ENCODE measurements around the gene KRTAP10-4.
"Not testable (repeated sequence)": the region's sequence is repeated elsewhere in the genome, so short reads cannot be mapped to it uniquely, and the experiment has no call there.

KRTAP10-4 gene

GRCh38 chr21:44602463-44602850 lies 28.9 kb downstream of the KRTAP10-4 start:
- Histone ChIP-seq H3K4me3 (ENCODE audit: low read length in 2 of 2) (no peak overlapping the region), H3K9me3 (ENCODE audit: control insufficient read depth in 2 of 2, low read length in 2 of 2) (peaks cover 0 to 2% of the 10 kb centered on the region in 2 donors), H3K27me3 (ENCODE audit: control insufficient read depth in 1 of 2, insufficient read depth in 2 of 2, low read length in 2 of 2) (peaks cover 5 to 21% of the 10 kb centered on the region in 2 donors), H3K4me1 (ENCODE audit: control insufficient read depth, insufficient read depth, low read length) (no peaks in the 10 kb centered on the region), H3K36me3 (ENCODE audit: control insufficient read depth in 2 of 2, insufficient read depth in 2 of 2, low read length in 2 of 2) (no peaks in the 10 kb centered on the region), H3K9ac (ENCODE audit: low read length in 2 of 2) (no peak overlapping the region), H3K27ac (ENCODE audit: low read length) (no peak overlapping the region)

- H3K36me3 ChIP-seq (ENCODE audit: control insufficient read depth in 2 of 2, insufficient read depth in 2 of 2, low read length in 2 of 2): no peaks in the 10 kb centered on the region
- H3K9ac ChIP-seq (ENCODE audit: low read length in 2 of 2): no peak overlapping the region
- H3K4me3 ChIP-seq (ENCODE audit: low read length in 2 of 2): no peak overlapping the region
- H3K27ac ChIP-seq (ENCODE audit: low read length): no peak overlapping the region
- H3K27me3 ChIP-seq (ENCODE audit: control insufficient read depth in 1 of 2, insufficient read depth in 2 of 2, low read length in 2 of 2): peaks cover 5 to 21% of the 10 kb centered on the region in 2 donors
- H3K9me3 ChIP-seq (ENCODE audit: control insufficient read depth in 2 of 2, low read length in 2 of 2): no peaks in the 10 kb centered on the region
- no peaks in the 10 kb centered on the region for H3K4me1 ChIP-seq (ENCODE audit: control insufficient read depth, insufficient read depth, low read length)
Measured at GRCh38 chr21:44603109-44603875, 29.8 kb downstream of the KRTAP10-4 start.

- Histone ChIP-seq H3K27me3 (ENCODE audit: control insufficient read depth in 1 of 2, insufficient read depth in 2 of 2, low read length in 2 of 2) (peaks cover 5 to 21% of the 10 kb centered on the region in 2 donors), H3K4me3 (ENCODE audit: low read length in 2 of 2) (no peak overlapping the region), H3K27ac (ENCODE audit: low read length) (no peak overlapping the region), H3K9ac (ENCODE audit: low read length in 2 of 2) (no peak overlapping the region), H3K4me1 (ENCODE audit: control insufficient read depth, insufficient read depth, low read length) (no peaks in the 10 kb centered on the region), H3K9me3 (ENCODE audit: control insufficient read depth in 2 of 2, low read length in 2 of 2) (no peaks in the 10 kb centered on the region), H3K36me3 (ENCODE audit: control insufficient read depth in 2 of 2, insufficient read depth in 2 of 2, low read length in 2 of 2) (no peaks in the 10 kb centered on the region)
Measured at GRCh38 chr21:44603911-44604310, 30.4 kb downstream of the KRTAP10-4 start.

- H3K4me3 ChIP-seq (ENCODE audit: low read length in 2 of 2): no peak overlapping the region
- no peak overlapping the region for H3K27ac ChIP-seq (ENCODE audit: low read length)
- H3K36me3 ChIP-seq (ENCODE audit: control insufficient read depth in 2 of 2, insufficient read depth in 2 of 2, low read length in 2 of 2): no peaks in the 10 kb centered on the region
- H3K9me3 ChIP-seq (ENCODE audit: control insufficient read depth in 2 of 2, low read length in 2 of 2): peaks cover 1 to 3% of the 10 kb centered on the region in 2 donors
- H3K27me3 ChIP-seq (ENCODE audit: control insufficient read depth in 1 of 2, insufficient read depth in 2 of 2, low read length in 2 of 2): peaks cover 5 to 15% of the 10 kb centered on the region in 2 donors
- H3K4me1 ChIP-seq (ENCODE audit: control insufficient read depth, insufficient read depth, low read length): no peaks in the 10 kb centered on the region
- no peak overlapping the region for H3K9ac ChIP-seq (ENCODE audit: low read length in 2 of 2)
Measured at GRCh38 chr21:44606495-44606894, 33.0 kb downstream of the KRTAP10-4 start.

- Histone ChIP-seq H3K27me3 (ENCODE audit: control insufficient read depth in 1 of 2, insufficient read depth in 2 of 2, low read length in 2 of 2) (peaks cover 0 to 5% of the 10 kb centered on the region in 2 donors), H3K27ac (ENCODE audit: low read length) (no peak overlapping the region)
Measured at GRCh38 chr21:44609193-44609592, 35.7 kb downstream of the KRTAP10-4 start.

GRCh38 chr21:44610157-44610843 lies 36.8 kb downstream of the KRTAP10-4 start:
- H3K27me3 ChIP-seq (ENCODE audit: control insufficient read depth in 1 of 2, insufficient read depth in 2 of 2, low read length in 2 of 2); H3K36me3 ChIP-seq (ENCODE audit: control insufficient read depth in 2 of 2, insufficient read depth in 2 of 2, low read length in 2 of 2); H3K27ac ChIP-seq (ENCODE audit: low read length); H3K9me3 ChIP-seq (ENCODE audit: control insufficient read depth in 2 of 2, low read length in 2 of 2); H3K4me3 ChIP-seq (ENCODE audit: low read length in 2 of 2); H3K9ac ChIP-seq (ENCODE audit: low read length in 2 of 2); H3K4me1 ChIP-seq (ENCODE audit: control insufficient read depth, insufficient read depth, low read length): not testable (repeated sequence)

More at GRCh38 chr21:44609193-44609592, 35.7 kb downstream of the KRTAP10-4 start:
- H3K4me1 ChIP-seq (ENCODE audit: control insufficient read depth, insufficient read depth, low read length): no peaks in the 10 kb centered on the region
- no peak overlapping the region for H3K4me3 ChIP-seq (ENCODE audit: low read length in 2 of 2)
- no peak overlapping the region for H3K9ac ChIP-seq (ENCODE audit: low read length in 2 of 2)
- H3K36me3 ChIP-seq (ENCODE audit: control insufficient read depth in 2 of 2, insufficient read depth in 2 of 2, low read length in 2 of 2): no peaks in the 10 kb centered on the region
- peaks cover 3 to 6% of the 10 kb centered on the region in 2 donors for H3K9me3 ChIP-seq (ENCODE audit: control insufficient read depth in 2 of 2, low read length in 2 of 2)

GRCh38 chr21:44611551-44611950 lies 38.0 kb downstream of the KRTAP10-4 start:
- H3K4me1 ChIP-seq (ENCODE audit: control insufficient read depth, insufficient read depth, low read length): no peaks in the 10 kb centered on the region
- H3K9me3 ChIP-seq (ENCODE audit: control insufficient read depth in 2 of 2, low read length in 2 of 2): peaks cover 3 to 6% of the 10 kb centered on the region in 2 donors
- no peak overlapping the region for H3K27ac ChIP-seq (ENCODE audit: low read length)
- H3K9ac ChIP-seq (ENCODE audit: low read length in 2 of 2): no peak overlapping the region
- H3K36me3 ChIP-seq (ENCODE audit: control insufficient read depth in 2 of 2, insufficient read depth in 2 of 2, low read length in 2 of 2): no peaks in the 10 kb centered on the region
- no peak overlapping the region for H3K4me3 ChIP-seq (ENCODE audit: low read length in 2 of 2)
- peaks cover 2 to 6% of the 10 kb centered on the region in 2 donors for H3K27me3 ChIP-seq (ENCODE audit: control insufficient read depth in 1 of 2, insufficient read depth in 2 of 2, low read length in 2 of 2)

- Histone ChIP-seq H3K9ac (ENCODE audit: low read length in 2 of 2) (no peak within 1 kb of the TSS), H3K4me3 (ENCODE audit: low read length in 2 of 2) (no peak within 1 kb of the TSS), H3K27me3 (ENCODE audit: control insufficient read depth in 1 of 2, insufficient read depth in 2 of 2, low read length in 2 of 2) (peaks cover 2 to 6% of the 10 kb centered on the region in 2 donors), H3K9me3 (ENCODE audit: control insufficient read depth in 2 of 2, low read length in 2 of 2) (peaks cover 3 to 6% of the 10 kb centered on the region in 2 donors), H3K4me1 (ENCODE audit: control insufficient read depth, insufficient read depth, low read length) (no peaks in the 10 kb centered on the region), H3K27ac (ENCODE audit: low read length) (no peak within 1 kb of the TSS), H3K36me3 (ENCODE audit: control insufficient read depth in 2 of 2, insufficient read depth in 2 of 2, low read length in 2 of 2) (no peaks in the 10 kb centered on the region)
Measured at GRCh38 chr21:44612029-44612486, 38.5 kb downstream of the KRTAP10-4 start, which contains the start of gene KRTAP10-8. Gene KRTAP10-8, plus strand, starts transcription at chr21:44612079. Its CDS starts 22 bp downstream, at chr21:44612101.

- Histone ChIP-seq H3K9ac (ENCODE audit: low read length in 2 of 2) (no peak overlapping the region), H3K27ac (ENCODE audit: low read length) (no peak overlapping the region), H3K27me3 (ENCODE audit: control insufficient read depth in 1 of 2, insufficient read depth in 2 of 2, low read length in 2 of 2) (peaks cover 2 to 6% of the 10 kb centered on the region in 2 donors), H3K4me3 (ENCODE audit: low read length in 2 of 2) (no peak overlapping the region), H3K9me3 (ENCODE audit: control insufficient read depth in 2 of 2, low read length in 2 of 2) (peaks cover 3 to 6% of the 10 kb centered on the region in 2 donors), H3K4me1 (ENCODE audit: control insufficient read depth, insufficient read depth, low read length) (no peaks in the 10 kb centered on the region), H3K36me3 (ENCODE audit: control insufficient read depth in 2 of 2, insufficient read depth in 2 of 2, low read length in 2 of 2) (no peaks in the 10 kb centered on the region)
Measured at GRCh38 chr21:44612669-44613229, 39.2 kb downstream of the KRTAP10-4 start.

GRCh38 chr21:44613386-44614155 lies 40.0 kb downstream of the KRTAP10-4 start:
- Histone ChIP-seq H3K9ac (ENCODE audit: low read length in 2 of 2) (no peak overlapping the region), H3K9me3 (ENCODE audit: control insufficient read depth in 2 of 2, low read length in 2 of 2) (peaks cover 3 to 6% of the 10 kb centered on the region in 2 donors), H3K27me3 (ENCODE audit: control insufficient read depth in 1 of 2, insufficient read depth in 2 of 2, low read length in 2 of 2) (peaks cover 2 to 6% of the 10 kb centered on the region in 2 donors), H3K36me3 (ENCODE audit: control insufficient read depth in 2 of 2, insufficient read depth in 2 of 2, low read length in 2 of 2) (no peaks in the 10 kb centered on the region), H3K27ac (ENCODE audit: low read length) (no peak overlapping the region), H3K4me1 (ENCODE audit: control insufficient read depth, insufficient read depth, low read length) (no peaks in the 10 kb centered on the region), H3K4me3 (ENCODE audit: low read length in 2 of 2) (no peak overlapping the region)
